ENCODE results near the gene SLC9A5. TPM values are rescaled to one million over a fixed set of nuclear protein-coding genes. Genes with fewer than 3 reads are reported as not detected.

The SLC9A5 gene
- total RNA-seq, 2 experiments from 2014 or later = 5.8 to 6.1 TPM

GRCh38 chr16:67208154-67208896, 40.5 kb upstream of the SLC9A5 start:
- H3K4me3 Mint-ChIP-seq = no peak overlapping the region
- H3K27ac Mint-ChIP-seq = no peak overlapping the region
- no peak for DNase-seq

GRCh38 chr16:67209565-67209964, 39.2 kb upstream of the SLC9A5 start:
- Mint-ChIP-seq H3K27me3 (no peaks in the 10 kb centered on the region), H3K9me3 (no peaks in the 10 kb centered on the region), H3K36me3 (no peaks in the 10 kb centered on the region), H3K4me3 (no peak overlapping the region), H3K4me1 (no peaks in the 10 kb centered on the region), H3K27ac (no peak overlapping the region)
- DNase-seq = no peak

More at GRCh38 chr16:67208154-67208896, 40.5 kb upstream of the SLC9A5 start:
- H3K9me3 Mint-ChIP-seq = no peaks in the 10 kb centered on the region
- H3K36me3 Mint-ChIP-seq = no peaks in the 10 kb centered on the region
- no peaks in the 10 kb centered on the region for H3K27me3 Mint-ChIP-seq
- H3K4me1 Mint-ChIP-seq = no peaks in the 10 kb centered on the region

GRCh38 chr16:67210069-67210937, 38.5 kb upstream of the SLC9A5 start:
- Mint-ChIP-seq H3K4me1 (no peaks in the 10 kb centered on the region), H3K27me3 (no peaks in the 10 kb centered on the region), H3K36me3 (no peaks in the 10 kb centered on the region), H3K27ac (no peak overlapping the region), H3K9me3 (no peaks in the 10 kb centered on the region), H3K4me3 (no peak overlapping the region)
- DNase-seq = no peak

GRCh38 chr16:67211674-67212073, 37.1 kb upstream of the SLC9A5 start:
- Mint-ChIP-seq H3K36me3 (no peaks in the 10 kb centered on the region), H3K9me3 (no peaks in the 10 kb centered on the region), H3K27me3 (no peaks in the 10 kb centered on the region), H3K4me3 (no peak overlapping the region), H3K4me1 (no peaks in the 10 kb centered on the region), H3K27ac (no peak overlapping the region)
- DNase-seq = no peak

- no peaks in the 10 kb centered on the region for H3K9me3 Mint-ChIP-seq
- no peaks in the 10 kb centered on the region for H3K27me3 Mint-ChIP-seq
- H3K27ac Mint-ChIP-seq = no peak overlapping the region
- no peaks in the 10 kb centered on the region for H3K36me3 Mint-ChIP-seq
- H3K4me1 Mint-ChIP-seq = no peaks in the 10 kb centered on the region
- DNase-seq = no peak
- H3K4me3 Mint-ChIP-seq = no peak overlapping the region
Observed at GRCh38 chr16:67212766-67213165, 36.0 kb upstream of the SLC9A5 start.

GRCh38 chr16:67213197-67214019, 35.4 kb upstream of the SLC9A5 start:
- Mint-ChIP-seq H3K9me3 (no peaks in the 10 kb centered on the region), H3K27ac (no peak overlapping the region), H3K36me3 (no peaks in the 10 kb centered on the region), H3K4me1 (no peaks in the 10 kb centered on the region), H3K27me3 (no peaks in the 10 kb centered on the region), H3K4me3 (no peak overlapping the region)
- DNase-seq = no peak

GRCh38 chr16:67215706-67216105, 33.1 kb upstream of the SLC9A5 start:
- Mint-ChIP-seq H3K36me3 (no peaks in the 10 kb centered on the region), H3K27me3 (no peaks in the 10 kb centered on the region), H3K4me1 (no peaks in the 10 kb centered on the region), H3K4me3 (no peak overlapping the region), H3K27ac (no peak overlapping the region), H3K9me3 (no peaks in the 10 kb centered on the region)
- no peak for DNase-seq

- Mint-ChIP-seq H3K36me3 (no peaks in the 10 kb centered on the region), H3K9me3 (no peaks in the 10 kb centered on the region), H3K4me3 (no peak overlapping the region), H3K27ac (no peak overlapping the region), H3K27me3 (no peaks in the 10 kb centered on the region), H3K4me1 (no peaks in the 10 kb centered on the region)
- no peak for DNase-seq
Observed at GRCh38 chr16:67216612-67217490, 31.9 kb upstream of the SLC9A5 start.

GRCh38 chr16:67223992-67224391, 24.8 kb upstream of the SLC9A5 start:
- Mint-ChIP-seq H3K4me1 (peaks cover 25% of the 10 kb centered on the region), H3K27me3 (no peaks in the 10 kb centered on the region), H3K9me3 (no peaks in the 10 kb centered on the region), H3K27ac (no peak overlapping the region), H3K36me3 (peaks cover 6% of the 10 kb centered on the region), H3K4me3 (no peak overlapping the region)
- no peak for DNase-seq

GRCh38 chr16:67226295-67226803, 22.4 kb upstream of the SLC9A5 start:
- no peaks in the 10 kb centered on the region for H3K9me3 Mint-ChIP-seq
- H3K36me3 Mint-ChIP-seq = peaks cover 14% of the 10 kb centered on the region
- no peak for DNase-seq
- H3K4me1 Mint-ChIP-seq = peaks cover 27% of the 10 kb centered on the region
- peak overlapping the region; percentile 88 for H3K27ac Mint-ChIP-seq
- H3K27me3 Mint-ChIP-seq = no peaks in the 10 kb centered on the region
- H3K4me3 Mint-ChIP-seq = peak overlapping the region; percentile 94

GRCh38 chr16:67226804-67227566, 21.8 kb upstream of the SLC9A5 start, which contains the start of gene TMEM208:
TMEM208 (plus strand) TSS chr16:67227130; CDS start chr16:67227219, 89 bp downstream.
- DNase-seq = peak; percentile 99
- peaks cover 14% of the 10 kb centered on the region for H3K36me3 Mint-ChIP-seq
- peaks cover 27% of the 10 kb centered on the region for H3K4me1 Mint-ChIP-seq
- peak within 1 kb of the TSS; percentile 92 for H3K27ac Mint-ChIP-seq
- H3K27me3 Mint-ChIP-seq = no peaks in the 10 kb centered on the region
- no peaks in the 10 kb centered on the region for H3K9me3 Mint-ChIP-seq
- peak within 1 kb of the TSS; percentile 94 for H3K4me3 Mint-ChIP-seq

GRCh38 chr16:67227567-67227921, 21.2 kb upstream of the SLC9A5 start:
- Mint-ChIP-seq H3K4me1 (peaks cover 27% of the 10 kb centered on the region), H3K27me3 (no peaks in the 10 kb centered on the region), H3K4me3 (peak overlapping the region; percentile 94), H3K36me3 (peaks cover 16% of the 10 kb centered on the region), H3K27ac (peak overlapping the region; percentile 92), H3K9me3 (no peaks in the 10 kb centered on the region)
- DNase-seq = no peak

- H3K36me3 Mint-ChIP-seq = peaks cover 19% of the 10 kb centered on the region
- H3K4me3 Mint-ChIP-seq = peak overlapping the region; percentile 94
- H3K4me1 Mint-ChIP-seq = peaks cover 27% of the 10 kb centered on the region
- peak overlapping the region; percentile 92 for H3K27ac Mint-ChIP-seq
- H3K9me3 Mint-ChIP-seq = no peaks in the 10 kb centered on the region
- no peaks in the 10 kb centered on the region for H3K27me3 Mint-ChIP-seq
- DNase-seq = no peak
Observed at GRCh38 chr16:67228034-67228785, 20.6 kb upstream of the SLC9A5 start.

Measured in activated naive CD8-positive, alpha-beta T cell treated with anti-CD3 and anti-CD28 coated beads for 36 hours (primary cell).